Esophagus squamous epithelium (tissue), 5 donors: ENCODE measurements around the gene KIF26B. TPM values are rescaled to one million over a fixed set of nuclear protein-coding genes. Genes with fewer than 3 reads are reported as not detected.
A peak's percentile ranks its signal among the peaks of the same experiment; 100 is the strongest.

ENCODE experiments used
- DNase-seq: peaks from one replicate; lab custom pipeline; 2025; lab: John Stamatoyannopoulos, UW
- H3K27ac ChIP-seq, 4 donors: fragments of 200-600 bp; sonication (generic); one replicate each; pipeline ENCODE4 v1.5.1; 2016 to 2019; ENCODE audit warnings: mild to moderate bottlenecking in 1 of 4
- H3K27me3 ChIP-seq, 4 donors: fragments of 200-600 bp; sonication (generic); 1 replicate in 3 of 4; 2 replicates in 1 of 4; pipeline versions ENCODE4 v1.5.1 to v1.6.0; 2017 to 2021; ENCODE audit warnings: antibody characterized with exemption in 1 of 4
- H3K36me3 ChIP-seq, 3 donors: fragments of 200-600 bp; sonication (generic); one replicate each; pipeline ENCODE4 v1.5.1; 2016 to 2019
- H3K4me1 ChIP-seq, 3 donors: fragments of 200-600 bp; sonication (generic); one replicate each; pipeline ENCODE4 v1.5.1; 2017 to 2019
- H3K4me3 ChIP-seq, 4 donors: fragments of 200-600 bp; sonication (generic); 1 replicate in 3 of 4; 2 replicates in 1 of 4; pipeline ENCODE4 v1.5.1; 2016 to 2019; ENCODE audit warnings: mild to moderate bottlenecking in 2 of 4, moderate library complexity in 1 of 4
- H3K9me3 ChIP-seq, 3 donors: fragments of 200-600 bp; sonication (generic); one replicate each; pipeline ENCODE4 v1.5.1; 2016 to 2019
- POLR2A ChIP-seq, 4 donors: fragments of 450-650 bp; IDR thresholded peaks; one replicate each; pipeline ENCODE4 v1.6.1; 2017; ENCODE audit warnings: antibody characterized with exemption in 4 of 4, mild to moderate bottlenecking in 4 of 4, moderate library complexity in 3 of 4
- WGBS, 2 donors: methylation state at CpG; one replicate each; pipeline ENCODE4 v1.1.5; 2018; 5-methylcytosine and 5-hydroxymethylcytosine counted together
- intact Hi-C: fragments of 100-400 bp; cut with DNase I; formaldehyde crosslinking; loops from one replicate; pipeline ENCODE4 v1.15.0; 2022
- total RNA-seq, 4 donors: library from RNA; depleted of rRNA; stranded (reverse); fragments of >200 nt; gene quantifications; one replicate each; pipeline ENCODE4 v1.1.0, GENCODE V29; 2016
- TF ChIP-seq, protein P1 (sequence below), 6 experiments: fragments of 450-650 bp in 4 of 6; fragments of 200-600 bp in 2 of 6; sonication (generic) in 2 of 6; IDR thresholded peaks; one replicate each; pipeline ENCODE4 v1.5.1; 2016 to 2019; ENCODE audit warnings: antibody characterized with exemption in 6 of 6, mild to moderate bottlenecking in 4 of 6, moderate library complexity in 4 of 6
- donor health status: DM: yes; HTN: yes; CAD: no.

Gene KIF26B
- total RNA-seq, 4 donors from 2014 or later, result 0.23 to 2.7 (median 1.0) TPM

GRCh38 chr1:245301162-245301580 lies 146.4 kb downstream of the KIF26B start:
- DNase-seq, result no peak
- Histone ChIP-seq H3K27me3 (no peaks in the 10 kb centered on the region), H3K9me3 (no peaks in the 10 kb centered on the region), H3K27ac (peak overlapping the region in 2 of 4 donors; percentile 39 to 50), H3K36me3 (no peaks in the 10 kb centered on the region), H3K4me1 (peaks cover 0 to 9% (median 0%) of the 10 kb centered on the region in 3 donors), H3K4me3 (peak overlapping the region in 1 of 4 donors; percentile 45)
- WGBS, 2 donors, result 45 to 72% methylated on average over 8 to 9 of the region's 10 CpGs
- TF ChIP-seq POLR2A (IDR thresholded peaks at IDR 0.05), result no peak
- TF ChIP-seq, protein P1, sequence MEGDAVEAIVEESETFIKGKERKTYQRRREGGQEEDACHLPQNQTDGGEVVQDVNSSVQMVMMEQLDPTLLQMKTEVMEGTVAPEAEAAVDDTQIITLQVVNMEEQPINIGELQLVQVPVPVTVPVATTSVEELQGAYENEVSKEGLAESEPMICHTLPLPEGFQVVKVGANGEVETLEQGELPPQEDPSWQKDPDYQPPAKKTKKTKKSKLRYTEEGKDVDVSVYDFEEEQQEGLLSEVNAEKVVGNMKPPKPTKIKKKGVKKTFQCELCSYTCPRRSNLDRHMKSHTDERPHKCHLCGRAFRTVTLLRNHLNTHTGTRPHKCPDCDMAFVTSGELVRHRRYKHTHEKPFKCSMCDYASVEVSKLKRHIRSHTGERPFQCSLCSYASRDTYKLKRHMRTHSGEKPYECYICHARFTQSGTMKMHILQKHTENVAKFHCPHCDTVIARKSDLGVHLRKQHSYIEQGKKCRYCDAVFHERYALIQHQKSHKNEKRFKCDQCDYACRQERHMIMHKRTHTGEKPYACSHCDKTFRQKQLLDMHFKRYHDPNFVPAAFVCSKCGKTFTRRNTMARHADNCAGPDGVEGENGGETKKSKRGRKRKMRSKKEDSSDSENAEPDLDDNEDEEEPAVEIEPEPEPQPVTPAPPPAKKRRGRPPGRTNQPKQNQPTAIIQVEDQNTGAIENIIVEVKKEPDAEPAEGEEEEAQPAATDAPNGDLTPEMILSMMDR (IDR thresholded peaks at IDR 0.05), result no peak
- intact Hi-C loops, result no loop called here

DNA sequence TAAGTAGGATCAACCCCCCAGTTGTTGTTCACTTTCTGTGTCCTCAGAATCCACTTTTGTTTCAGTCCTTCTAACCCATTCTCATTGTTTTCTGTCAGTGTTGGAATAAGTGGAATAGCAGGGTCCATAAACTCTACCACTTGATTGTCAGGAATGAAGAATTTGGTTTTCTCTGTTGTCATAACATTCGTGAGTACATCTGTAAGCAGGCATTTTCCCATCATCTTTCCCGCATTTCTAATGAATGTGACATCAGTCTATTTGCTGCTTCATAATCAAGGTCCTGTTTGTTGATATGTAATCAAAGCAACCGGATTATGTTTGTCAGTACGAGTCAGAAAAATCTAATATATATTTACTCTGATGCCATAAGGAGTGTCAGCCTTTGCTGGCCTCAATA lies 147.1 kb downstream of the KIF26B start:
- TF ChIP-seq POLR2A (IDR thresholded peaks at IDR 0.05), result no peak
- TF ChIP-seq, protein P1 (IDR thresholded peaks at IDR 0.05), result no peak
- Histone ChIP-seq H3K36me3 (no peaks in the 10 kb centered on the region), H3K4me1 (peaks cover 0 to 13% (median 0%) of the 10 kb centered on the region in 3 donors), H3K27me3 (no peaks in the 10 kb centered on the region), H3K4me3 (no peak overlapping the region), H3K27ac (no peak overlapping the region), H3K9me3 (no peaks in the 10 kb centered on the region)
- intact Hi-C loops, result no loop called here
- DNase-seq, result no peak
- 65 to 83% methylated on average over 4 of the region's 4 CpGs for WGBS, 2 donors

- Histone ChIP-seq H3K4me3 (no peak overlapping the region), H3K36me3 (no peaks in the 10 kb centered on the region), H3K4me1 (peaks cover 0 to 16% (median 0%) of the 10 kb centered on the region in 3 donors), H3K9me3 (no peaks in the 10 kb centered on the region), H3K27ac (no peak overlapping the region), H3K27me3 (no peaks in the 10 kb centered on the region)
- WGBS, 2 donors, result 63 to 65% methylated on average over 3 of the region's 3 CpGs
- no peak for DNase-seq
- TF ChIP-seq, protein P1 (IDR thresholded peaks at IDR 0.05), result no peak
- no peak for TF ChIP-seq POLR2A (IDR thresholded peaks at IDR 0.05)
- intact Hi-C loops, result no loop called here
Observed at GRCh38 chr1:245304698-245305097, 149.9 kb downstream of the KIF26B start.

GRCh38 chr1:245306020-245306419 lies 151.2 kb downstream of the KIF26B start:
- intact Hi-C loops, result no loop called here
- Histone ChIP-seq H3K4me1 (peaks cover 0 to 12% (median 0%) of the 10 kb centered on the region in 3 donors), H3K27me3 (no peaks in the 10 kb centered on the region), H3K9me3 (no peaks in the 10 kb centered on the region), H3K4me3 (no peak overlapping the region), H3K36me3 (no peaks in the 10 kb centered on the region), H3K27ac (no peak overlapping the region)
- DNase-seq, result no peak
- 57 to 86% methylated on average over 1 of the region's 1 CpG for WGBS, 2 donors
- TF ChIP-seq, protein P1 (IDR thresholded peaks at IDR 0.05), result no peak
- TF ChIP-seq POLR2A (IDR thresholded peaks at IDR 0.05), result no peak

- Histone ChIP-seq H3K36me3 (no peaks in the 10 kb centered on the region), H3K27ac (no peak overlapping the region), H3K4me1 (peaks cover 0 to 7% (median 0%) of the 10 kb centered on the region in 3 donors), H3K4me3 (no peak overlapping the region), H3K27me3 (no peaks in the 10 kb centered on the region), H3K9me3 (no peaks in the 10 kb centered on the region)
- WGBS, 2 donors, result 31 to 44% methylated on average over 12 of the region's 12 CpGs
- intact Hi-C loops, result no loop called here
- DNase-seq, result no peak
- TF ChIP-seq, protein P1 (IDR thresholded peaks at IDR 0.05), result no peak
- no peak for TF ChIP-seq POLR2A (IDR thresholded peaks at IDR 0.05)
Observed at GRCh38 chr1:245306628-245307410, 152.0 kb downstream of the KIF26B start.
